Vagina (tissue), 2 donors: ENCODE data around the gene SBNO1. TPM values are rescaled to one million over a fixed set of nuclear protein-coding genes. Genes with fewer than 3 reads are reported as not detected.
"Not testable (repeated sequence)": the region's sequence is repeated elsewhere in the genome, so short reads cannot be mapped to it uniquely, and the experiment has no call there.

ENCODE experiments used
- DNase-seq, 2 donors: peaks; one replicate each; pipeline ENCODE4 v3.0.0-alpha.2; 2017; ENCODE audit errors: extremely low spot score in 2 of 2
- H3K27ac ChIP-seq: fragments of 200-600 bp; sonication (generic); one replicate; pipeline ENCODE4 v1.5.1; 2019
- H3K27me3 ChIP-seq: fragments of 200-600 bp; sonication (generic); one replicate; pipeline ENCODE4 v1.5.1; 2019
- H3K36me3 ChIP-seq, 2 donors: fragments of 200-600 bp; sonication (generic); one replicate each; pipeline ENCODE4 v1.5.1; 2017 to 2019
- H3K4me1 ChIP-seq: fragments of 200-600 bp; sonication (generic); one replicate; pipeline ENCODE4 v1.5.1; 2019
- H3K4me3 ChIP-seq, 2 donors: fragments of 200-600 bp; sonication (generic); 1 replicate in 1 of 2; 2 replicates in 1 of 2; pipeline ENCODE4 v1.5.1; 2016 to 2019
- H3K9me3 ChIP-seq: fragments of 200-600 bp; sonication (generic); one replicate; pipeline ENCODE4 v1.5.1; 2019
- CTCF ChIP-seq, 3 experiments: fragments of 450-650 bp in 2 of 3; fragments of 200-600 bp in 1 of 3; sonication (generic) in 1 of 3; IDR thresholded peaks; one replicate each; pipeline ENCODE4 v1.5.1; 2017 to 2019; ENCODE audit warnings: antibody characterized with exemption in 3 of 3, mild to moderate bottlenecking in 2 of 3, moderate library complexity in 2 of 3
- POLR2A ChIP-seq, 2 donors: fragments of 450-650 bp; IDR thresholded peaks; one replicate each; pipeline ENCODE4 v1.6.1; 2017; ENCODE audit warnings: antibody characterized with exemption in 2 of 2, mild to moderate bottlenecking in 2 of 2, moderate library complexity in 2 of 2
- POLR2AphosphoS5 ChIP-seq, 2 donors: sonication (generic); formaldehyde crosslinking; IDR thresholded peaks; one replicate each; pipeline ENCODE4 v1.9.0; 2017; ENCODE audit warnings: antibody characterized with exemption in 2 of 2, mild to moderate bottlenecking in 2 of 2, low read depth in 1 of 2; ENCODE audit not compliant: insufficient read depth in 1 of 2
- intact Hi-C: fragments of 100-400 bp; cut with DNase I; formaldehyde crosslinking; loops from one replicate; pipeline ENCODE4 v1.15.1; 2023
- total RNA-seq: library from RNA; depleted of rRNA; stranded (reverse); fragments of >200 nt; gene quantifications from one replicate; pipeline ENCODE4 v1.2.3, GENCODE V29; 2016

The SBNO1 gene
- total RNA-seq, 1 donor from 2014 or later: 15.0 TPM

DNA sequence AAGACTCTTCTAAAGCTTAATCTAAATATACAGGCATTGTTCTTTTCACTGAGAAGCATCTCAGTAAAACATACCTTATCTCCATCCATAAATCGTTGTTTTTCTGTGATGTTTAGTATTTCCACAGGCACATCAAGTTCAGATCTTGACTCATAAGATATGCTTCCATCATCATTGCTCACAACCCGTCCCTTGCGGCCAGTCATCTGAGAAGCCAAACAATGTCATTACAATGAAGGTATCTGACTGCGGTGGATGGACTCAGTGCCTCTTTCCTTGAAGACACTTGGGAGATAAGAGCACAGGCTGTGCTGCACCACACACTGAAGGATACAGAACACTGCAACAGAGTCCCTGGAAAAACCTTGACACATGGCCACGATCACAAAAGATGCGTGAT is 44.8 kb downstream of the SBNO1 start:
- Histone ChIP-seq H3K4me3 (no peak overlapping the region), H3K9me3 (no peaks in the 10 kb centered on the region), H3K36me3 (peaks cover 0 to 93% of the 10 kb centered on the region in 2 donors), H3K27ac (no peak overlapping the region), H3K4me1 (no peaks in the 10 kb centered on the region), H3K27me3 (no peaks in the 10 kb centered on the region)
- TF ChIP-seq POLR2AphosphoS5 (IDR thresholded peaks at IDR 0.05; ENCODE audit: insufficient read depth in 1 of 2, low read depth in 1 of 2) (no peak), POLR2A (IDR thresholded peaks at IDR 0.05) (no peak), CTCF (IDR thresholded peaks at IDR 0.05) (no peak)
- DNase-seq: no peak
- intact Hi-C loops: no loop called here

GRCh38 chr12:123319273-123319672 is 45.4 kb downstream of the SBNO1 start:
- H3K36me3 ChIP-seq: peaks cover 0 to 93% of the 10 kb centered on the region in 2 donors

DNA sequence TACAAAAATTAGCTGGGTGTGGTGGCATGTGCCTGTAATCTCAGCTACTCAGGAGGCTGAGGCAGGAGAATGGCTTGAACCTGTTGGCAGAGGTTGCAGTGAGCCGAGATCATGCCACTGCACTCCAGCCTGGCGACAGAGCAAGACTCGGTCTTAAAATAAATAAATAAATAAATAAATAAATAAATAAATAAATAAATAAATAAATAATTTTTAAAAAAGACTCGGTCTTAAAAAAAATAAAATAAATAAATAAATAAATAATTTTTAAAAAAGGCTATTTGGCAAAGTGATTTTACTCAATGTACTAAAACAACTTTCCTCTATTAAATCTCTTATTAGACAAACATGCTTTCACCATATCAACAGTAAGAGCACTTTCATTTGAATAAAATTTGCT is 51.6 kb downstream of the SBNO1 start:
- H3K27me3 ChIP-seq, DNase-seq, H3K4me3 ChIP-seq, intact Hi-C loops, H3K4me1 ChIP-seq, H3K9me3 ChIP-seq, H3K27ac ChIP-seq: not testable (repeated sequence)
- peaks cover 0 to 89% of the 10 kb centered on the region in 2 donors for H3K36me3 ChIP-seq

More at GRCh38 chr12:123319273-123319672, 45.4 kb downstream of the SBNO1 start:
- H3K9me3 ChIP-seq: no peaks in the 10 kb centered on the region
- no peak for TF ChIP-seq POLR2A (IDR thresholded peaks at IDR 0.05)
- H3K27ac ChIP-seq: no peak overlapping the region
- no peak for DNase-seq
- H3K27me3 ChIP-seq: no peaks in the 10 kb centered on the region
- H3K4me1 ChIP-seq: no peaks in the 10 kb centered on the region
- no peak overlapping the region for H3K4me3 ChIP-seq
- intact Hi-C loops: no loop called here

- H3K36me3 ChIP-seq: peaks cover 3 to 85% of the 10 kb centered on the region in 2 donors
Measured at GRCh38 chr12:123306200-123306599, 58.4 kb downstream of the SBNO1 start.

DNA sequence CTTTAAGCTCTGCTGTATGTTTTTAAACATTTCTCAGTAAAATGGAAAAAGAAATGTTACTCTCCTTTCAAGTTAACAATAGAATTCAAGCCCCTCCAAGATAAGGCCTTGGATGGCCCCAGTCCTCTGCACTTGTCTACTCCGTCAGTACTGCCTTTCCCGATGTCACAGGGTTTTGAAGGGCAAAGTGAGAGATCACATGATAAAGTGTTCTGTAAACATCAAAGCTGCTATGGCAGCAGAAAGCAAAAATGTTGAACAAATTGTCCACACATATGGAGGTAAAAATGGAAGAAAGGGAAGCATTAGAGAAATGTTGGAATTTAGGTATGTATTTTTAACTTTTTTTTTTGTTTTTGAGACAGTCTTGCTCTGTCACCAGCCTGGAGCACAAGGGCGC is 59.5 kb downstream of the SBNO1 start:
- Histone ChIP-seq H3K36me3 (peaks cover 3 to 85% of the 10 kb centered on the region in 2 donors), H3K27me3 (no peaks in the 10 kb centered on the region), H3K4me1 (no peaks in the 10 kb centered on the region), H3K4me3 (no peak overlapping the region), H3K9me3 (no peaks in the 10 kb centered on the region), H3K27ac (no peak overlapping the region)
- intact Hi-C loops: no loop called here
- TF ChIP-seq POLR2AphosphoS5 (IDR thresholded peaks at IDR 0.05; ENCODE audit: insufficient read depth in 1 of 2, low read depth in 1 of 2) (no peak), CTCF (IDR thresholded peaks at IDR 0.05) (no peak), POLR2A (IDR thresholded peaks at IDR 0.05) (no peak)
- no peak for DNase-seq

More at GRCh38 chr12:123306200-123306599, 58.4 kb downstream of the SBNO1 start:
- intact Hi-C loops: no loop called here
- no peak for DNase-seq
- Histone ChIP-seq H3K4me1 (no peaks in the 10 kb centered on the region), H3K4me3 (no peak overlapping the region), H3K27ac (no peak overlapping the region), H3K27me3 (no peaks in the 10 kb centered on the region), H3K9me3 (no peaks in the 10 kb centered on the region)
- no peak for TF ChIP-seq POLR2A (IDR thresholded peaks at IDR 0.05)
- no peak for TF ChIP-seq CTCF (IDR thresholded peaks at IDR 0.05)
- TF ChIP-seq POLR2AphosphoS5 (IDR thresholded peaks at IDR 0.05; ENCODE audit: insufficient read depth in 1 of 2, low read depth in 1 of 2): no peak

DNA sequence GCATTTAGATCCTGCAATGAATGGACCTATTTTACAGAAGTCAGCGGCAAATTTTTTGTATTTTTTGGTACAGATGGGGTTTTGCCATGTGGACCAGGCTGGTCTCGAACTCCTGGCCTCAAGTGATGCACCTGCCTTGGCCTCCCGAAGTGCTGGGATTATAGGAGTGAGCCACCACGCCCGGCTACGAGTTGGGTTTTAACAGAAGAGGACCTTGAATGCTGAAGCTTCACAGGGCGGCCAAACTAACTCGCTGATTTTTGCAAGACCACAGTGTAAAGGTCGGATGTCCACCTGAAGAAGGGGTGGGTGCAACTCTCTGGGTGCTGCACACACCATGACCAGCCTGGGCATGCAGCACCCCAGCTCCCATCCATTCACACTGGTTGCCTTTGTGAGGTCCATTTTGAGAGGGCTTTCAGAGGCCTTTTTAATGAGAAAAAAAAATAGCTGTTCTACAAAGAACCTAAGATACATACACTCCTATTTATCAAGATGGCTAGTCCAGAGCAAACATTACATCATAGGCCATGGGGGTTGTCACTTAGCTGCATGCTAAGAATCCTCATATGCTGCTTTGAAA is 71.4 kb downstream of the SBNO1 start:
- H3K4me1 ChIP-seq: no peaks in the 10 kb centered on the region
- DNase-seq: no peak
- no peaks in the 10 kb centered on the region for H3K9me3 ChIP-seq
- TF ChIP-seq POLR2A (IDR thresholded peaks at IDR 0.05) (no peak), POLR2AphosphoS5 (IDR thresholded peaks at IDR 0.05; ENCODE audit: insufficient read depth in 1 of 2, low read depth in 1 of 2) (no peak), CTCF (IDR thresholded peaks at IDR 0.05) (no peak)
- H3K27ac ChIP-seq: no peak overlapping the region
- intact Hi-C loops: no loop called here
- peaks cover 0 to 57% of the 10 kb centered on the region in 2 donors for H3K36me3 ChIP-seq
- H3K4me3 ChIP-seq: no peak overlapping the region
- H3K27me3 ChIP-seq: no peaks in the 10 kb centered on the region
